Spleen (tissue), 7 donors: ENCODE data around the gene ZBTB42.

Experiments
- CTCF ChIP-seq, 11 experiments: fragments of 200-600 bp in 7 of 11; fragments of 450-650 bp in 4 of 11; sonication (generic) in 4 of 11; IDR thresholded peaks in 8 of 11; conservative IDR thresholded peaks in 3 of 11; 1 replicate in 7 of 11; 2 replicates in 4 of 11; pipeline versions ENCODE4 v1.4.0 to v1.8.0; 2016 to 2021; ENCODE audit warnings: antibody characterized with exemption in 11 of 11, inconsistent platforms in 4 of 11, mild to moderate bottlenecking in 1 of 11
- POLR2A ChIP-seq, 3 donors: fragments of 450-650 bp; IDR thresholded peaks; one replicate each; pipeline ENCODE4 v1.5.1; 2017; ENCODE audit warnings: antibody characterized with exemption in 3 of 3, mild to moderate bottlenecking in 1 of 3
- donor health status: DM: no; HTN: no; CAD: no; lungs with moderate emphysema.
- donor health status: DM: no; HTN: no; CAD: no.
- donor health status: DM: no; HTN: no; CAD: no.

- TF ChIP-seq POLR2A (IDR thresholded peaks at IDR 0.05) = no peak
- TF ChIP-seq CTCF (IDR thresholded peaks at IDR 0.05 in 8 of 11, conservative IDR thresholded peaks at IDR 0.05 in 3 of 11) = no peak
Measured at GRCh38 chr14:104805326-104805678, 4.4 kb downstream of the ZBTB42 start.
